Stimulated activated CD8-positive, alpha-beta memory T cell treated with anti-CD3 and anti-CD28 coated beads, Interleukin-2, amount 100 ng/mL, for 1 hour (primary cell): Measurements from ENCODE around the gene TRAP1.
A peak's percentile ranks its signal among the peaks of the same experiment; 100 is the strongest.

Experiments used
- DNase-seq, 2 donors: peaks; one replicate each; pipeline ENCODE4 v3.0.0-alpha.2; 2020; ENCODE audit warnings: low read depth in 2 of 2

TRAP1 gene

GRCh38 chr16:3713587-3714242 lies 3.6 kb downstream of the TRAP1 start:
- DNase-seq: no peak

- DNase-seq: no peak
Observed at GRCh38 chr16:3712861-3713372, 4.4 kb downstream of the TRAP1 start.

- no peak for DNase-seq
Observed at GRCh38 chr16:3706253-3707012, 10.9 kb downstream of the TRAP1 start.

GRCh38 chr16:3702082-3702481 lies 15.2 kb downstream of the TRAP1 start:
- no peak for DNase-seq

GRCh38 chr16:3701531-3701930 lies 15.8 kb downstream of the TRAP1 start:
- no peak for DNase-seq

- DNase-seq: no peak
Observed at GRCh38 chr16:3698941-3699340, 18.4 kb downstream of the TRAP1 start.

GRCh38 chr16:3696425-3697218 lies 20.7 kb downstream of the TRAP1 start:
- no peak for DNase-seq

- DNase-seq: no peak
Observed at GRCh38 chr16:3695610-3696369, 21.5 kb downstream of the TRAP1 start.

- no peak for DNase-seq
Observed at GRCh38 chr16:3694051-3694450, 23.3 kb downstream of the TRAP1 start.

GRCh38 chr16:3691761-3692160 lies 25.6 kb downstream of the TRAP1 start:
- no peak for DNase-seq

- DNase-seq: no peak
Observed at GRCh38 chr16:3690980-3691720, 26.2 kb downstream of the TRAP1 start.

GRCh38 chr16:3690470-3690928 lies 26.8 kb downstream of the TRAP1 start:
- DNase-seq: peak; percentile 73 to 75

- DNase-seq: no peak
Observed at GRCh38 chr16:3689731-3690130, 27.6 kb downstream of the TRAP1 start.

GRCh38 chr16:3687792-3688191 lies 29.5 kb downstream of the TRAP1 start:
- DNase-seq: no peak

GRCh38 chr16:3687021-3687420 lies 30.3 kb downstream of the TRAP1 start:
- DNase-seq: no peak

- DNase-seq: no peak
Observed at GRCh38 chr16:3681206-3681605, 36.1 kb downstream of the TRAP1 start.

GRCh38 chr16:3677994-3678393 lies 39.3 kb downstream of the TRAP1 start:
- DNase-seq: no peak

- no peak for DNase-seq
Observed at GRCh38 chr16:3675601-3676130, 41.7 kb downstream of the TRAP1 start.

GRCh38 chr16:3674513-3675295 lies 42.6 kb downstream of the TRAP1 start:
- no peak for DNase-seq
